ENCODE measurements around the gene ARRB1.
"Not testable (repeated sequence)": the region's sequence is repeated elsewhere in the genome, so short reads cannot be mapped to it uniquely, and the experiment has no call there.

ARRB1 gene

GRCh38 chr11:75351541-75351790 lies at the start of gene ARRB1:
Gene ARRB1 (minus strand): TSS chr11:75351661. CDS start chr11:75351607, 54 bp downstream.
- DNase-seq = peak; percentile 96

- DNase-seq = no peak
Observed at GRCh38 chr11:75400146-75400865, 48.8 kb upstream of the ARRB1 start.

- peak; percentile 85 for DNase-seq
Observed at GRCh38 chr11:75399344-75400145, 48.1 kb upstream of the ARRB1 start, which contains the start of gene RPS3. Gene RPS3 (plus strand): TSS chr11:75399518. CDS start chr11:75399548, 30 bp downstream.

- DNase-seq = no peak
Observed at GRCh38 chr11:75398906-75399305, 47.4 kb upstream of the ARRB1 start.

- DNase-seq = no peak
Observed at GRCh38 chr11:75394085-75394840, 42.8 kb upstream of the ARRB1 start.

GRCh38 chr11:75389925-75390324 lies 38.5 kb upstream of the ARRB1 start:
- no peak for DNase-seq

GRCh38 chr11:75389276-75389605 lies 37.8 kb upstream of the ARRB1 start:
- no peak for DNase-seq

GRCh38 chr11:75388386-75389275 lies 37.2 kb upstream of the ARRB1 start:
- peak; percentile 69 for DNase-seq

- no peak for DNase-seq
Observed at GRCh38 chr11:75387736-75388294, 36.4 kb upstream of the ARRB1 start.

- no peak for DNase-seq
Observed at GRCh38 chr11:75386942-75387630, 35.6 kb upstream of the ARRB1 start.

- peak; percentile 83 for DNase-seq
Observed at GRCh38 chr11:75384438-75385080, 33.1 kb upstream of the ARRB1 start.

GRCh38 chr11:75383246-75383645 lies 31.8 kb upstream of the ARRB1 start:
- DNase-seq = no peak

GRCh38 chr11:75380716-75381420 lies 29.4 kb upstream of the ARRB1 start:
- no peak for DNase-seq

- DNase-seq = no peak
Observed at GRCh38 chr11:75380245-75380644, 28.8 kb upstream of the ARRB1 start.

GRCh38 chr11:75378776-75379175 lies 27.3 kb upstream of the ARRB1 start:
- not testable (repeated sequence) for DNase-seq

GRCh38 chr11:75376175-75376574 lies 24.7 kb upstream of the ARRB1 start:
- DNase-seq = no peak

- DNase-seq = no peak
Observed at GRCh38 chr11:75375626-75376025, 24.2 kb upstream of the ARRB1 start.

- DNase-seq = no peak
Observed at GRCh38 chr11:75374646-75375045, 23.2 kb upstream of the ARRB1 start.

- DNase-seq = no peak
Observed at GRCh38 chr11:75373201-75373600, 21.7 kb upstream of the ARRB1 start.
